ENCODE measurements around the gene RGMA. TPM values are rescaled to one million over a fixed set of nuclear protein-coding genes. Genes with fewer than 3 reads are reported as not detected.

Gene RGMA
- total RNA-seq, 1 donor from 2014 or later, result 6.1 TPM

DNA sequence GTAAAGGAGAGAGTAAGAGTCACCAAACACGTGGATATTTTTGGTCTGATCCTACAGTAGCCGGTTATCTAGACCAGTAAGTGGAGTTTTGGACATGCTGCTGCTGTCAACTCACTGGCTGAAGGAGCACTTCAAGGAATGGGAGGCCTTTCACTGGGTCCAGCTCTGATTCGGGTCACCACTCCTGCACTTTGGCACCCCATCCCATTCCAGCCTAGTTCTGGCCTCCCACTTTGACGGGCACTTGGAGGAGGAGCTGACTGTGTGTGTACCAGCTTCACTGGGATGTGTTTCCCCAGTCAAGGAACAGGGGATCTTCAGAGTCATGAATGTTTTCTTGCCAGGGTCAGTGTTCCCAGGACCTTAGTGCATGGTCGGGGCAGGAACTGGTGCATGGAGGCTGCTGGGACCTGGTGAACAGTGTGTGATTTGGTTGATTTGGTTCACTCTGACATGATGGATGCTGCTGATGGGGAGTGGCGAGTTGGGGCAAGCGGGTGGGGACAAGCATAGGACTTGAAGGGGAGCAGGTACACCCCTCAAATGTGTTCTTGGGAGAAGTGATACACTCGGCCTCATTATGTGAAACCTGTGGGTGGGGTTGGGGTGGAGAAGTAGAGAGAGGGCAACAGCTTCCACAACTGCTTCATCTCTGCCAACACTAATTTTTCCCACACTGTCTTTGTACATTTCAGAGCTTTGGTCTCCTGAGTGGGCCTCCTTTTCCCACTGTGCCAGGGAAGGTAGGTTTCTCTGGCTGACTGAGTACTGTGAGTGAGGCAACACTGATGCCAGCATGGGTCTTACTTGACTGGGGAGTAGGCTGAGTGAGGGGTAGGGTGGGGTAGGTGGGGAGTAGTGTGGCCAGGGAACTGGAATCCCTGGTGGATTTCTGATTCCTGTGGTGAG, 64.0 kb downstream of the RGMA start:
- DNase-seq (ENCODE audit: low spot score in 2 of 2) (no peak), FAIRE-seq (no peak)

DNA sequence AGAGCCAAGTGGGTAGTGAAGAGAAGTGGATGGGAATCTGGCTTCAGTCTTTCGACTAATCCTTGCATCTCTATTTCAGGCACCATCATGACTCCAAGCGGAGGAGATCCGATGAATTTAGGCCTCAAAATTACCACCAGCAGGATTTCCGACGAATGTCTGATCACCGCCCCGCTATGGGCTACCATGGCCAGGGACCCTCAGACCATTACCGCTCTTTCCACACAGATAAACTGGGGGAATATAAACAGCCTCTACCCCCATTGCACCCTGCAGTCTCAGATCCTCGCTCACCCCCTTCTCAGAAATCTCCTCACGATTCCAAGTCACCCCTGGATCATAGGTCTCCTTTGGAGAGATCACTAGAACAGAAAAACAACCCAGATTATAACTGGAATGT, 64.7 kb downstream of the RGMA start:
- no peak for FAIRE-seq
- DNase-seq (ENCODE audit: low spot score in 2 of 2), result no peak

DNA sequence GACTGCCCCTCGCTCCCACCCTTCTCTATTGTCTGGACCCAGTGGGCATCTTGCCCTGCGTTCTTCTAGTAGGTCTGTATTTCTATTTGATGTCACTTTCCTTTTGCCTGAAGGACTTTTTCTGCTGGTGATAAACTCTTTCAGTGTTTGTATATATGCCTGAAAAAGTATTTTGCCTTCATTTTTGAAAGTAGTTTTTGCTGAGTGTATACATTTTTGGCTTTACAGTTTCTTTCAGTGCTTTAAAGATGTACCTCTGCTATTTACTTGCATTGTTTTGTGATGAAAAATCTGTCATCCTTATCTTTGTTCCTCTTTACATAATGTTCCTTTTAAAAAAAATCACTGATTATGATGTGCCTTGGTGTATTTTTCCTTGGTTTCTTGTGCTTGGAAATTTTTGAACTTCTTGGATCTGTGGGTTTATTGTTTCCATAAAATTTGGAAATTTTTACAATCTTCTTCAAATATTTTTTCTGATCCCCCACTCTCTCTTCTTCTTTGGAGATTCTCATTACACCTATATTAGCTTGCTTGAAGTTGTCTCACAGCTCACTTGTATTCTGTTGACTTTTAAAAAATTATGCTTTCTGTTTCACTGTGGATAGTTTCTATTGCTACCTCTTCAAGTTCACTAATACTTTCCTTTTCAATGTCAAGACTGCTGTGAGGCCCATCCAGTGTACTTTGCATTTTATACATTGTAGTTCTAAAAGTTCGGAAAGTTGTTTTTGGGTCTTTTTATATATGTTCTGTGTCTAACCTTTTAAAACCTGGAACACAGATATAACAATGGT, 67.8 kb downstream of the RGMA start:
- DNase-seq (ENCODE audit: low spot score in 2 of 2) (no peak), FAIRE-seq (no peak)

DNA sequence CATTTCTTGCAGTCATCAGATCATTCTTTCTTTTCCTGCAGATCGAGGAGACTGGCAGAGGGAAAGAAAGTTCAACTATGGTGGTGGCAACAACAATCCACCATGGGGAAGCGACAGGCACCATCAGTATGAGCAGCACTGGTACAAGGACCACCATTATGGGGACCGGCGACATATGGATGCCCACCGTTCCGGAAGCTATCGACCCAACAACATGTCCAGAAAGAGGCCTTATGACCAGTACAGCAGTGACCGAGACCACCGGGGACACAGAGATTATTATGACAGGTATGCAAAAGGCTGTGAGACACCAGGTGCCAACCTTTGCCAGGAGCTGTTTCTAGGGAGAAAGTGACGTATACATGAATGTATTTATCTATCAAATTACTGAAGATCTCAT, 69.0 kb downstream of the RGMA start:
- DNase-seq (ENCODE audit: low spot score in 2 of 2), result no peak
- FAIRE-seq, result no peak

DNA sequence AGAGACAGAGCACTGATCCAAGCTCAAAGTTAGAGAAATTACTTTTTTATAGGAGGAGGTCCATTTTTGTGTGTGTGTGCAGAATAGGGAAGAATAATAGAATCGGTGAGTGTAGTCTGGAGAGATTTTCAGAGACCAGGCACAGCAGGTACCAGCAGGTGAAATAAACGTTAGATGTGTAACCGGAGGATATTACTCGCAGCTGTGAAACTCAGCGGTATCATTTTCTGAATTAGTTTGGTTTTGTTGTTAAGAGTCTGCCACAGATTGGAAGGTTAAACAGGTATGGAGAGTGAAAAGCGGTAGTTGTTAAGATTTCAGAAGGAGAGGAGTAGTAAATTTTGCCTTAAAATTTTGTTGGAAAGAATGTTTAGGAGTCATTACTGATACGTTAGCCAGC, 69.9 kb downstream of the RGMA start:
- DNase-seq (ENCODE audit: low spot score in 2 of 2), result no peak
- no peak for FAIRE-seq

DNA sequence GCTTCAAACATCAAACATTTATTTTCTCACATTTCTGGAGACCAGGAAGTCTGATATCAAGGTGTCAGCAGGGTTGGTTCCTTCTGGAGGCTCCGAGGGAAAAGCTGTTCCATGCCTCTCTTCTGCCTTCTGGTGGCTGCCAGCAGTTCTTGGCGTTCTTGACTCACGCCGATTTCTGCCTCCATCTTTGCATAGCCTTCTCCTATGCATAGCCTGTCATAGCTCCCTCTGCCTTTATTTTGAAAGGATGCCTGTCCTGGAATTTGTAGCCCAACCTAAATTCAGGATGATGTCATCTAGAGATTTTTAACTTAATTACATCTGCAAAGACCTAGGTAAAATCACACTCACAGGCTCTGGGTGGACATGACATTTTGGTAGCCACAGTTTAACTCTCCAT, 70.4 kb downstream of the RGMA start:
- FAIRE-seq (no peak), DNase-seq (ENCODE audit: low spot score in 2 of 2) (no peak)

DNA sequence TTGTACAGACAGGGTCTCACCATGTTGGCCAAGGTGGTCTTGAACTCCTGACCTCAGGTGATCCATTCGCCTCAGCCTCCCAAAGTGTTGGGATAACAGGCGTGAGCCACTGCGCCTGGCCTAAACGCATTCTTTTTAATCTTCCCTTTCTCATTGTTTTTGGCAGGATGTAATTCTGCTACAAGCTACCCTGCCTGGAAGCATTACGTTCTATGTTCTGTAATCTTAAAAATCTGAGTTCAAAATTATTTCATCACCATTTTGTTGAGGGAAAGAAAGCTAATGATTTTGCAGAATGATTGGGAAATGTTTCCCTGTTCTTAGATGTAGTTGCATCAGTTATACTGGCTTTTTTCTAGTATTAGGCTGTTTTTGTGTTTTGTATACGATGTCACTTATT, 71.5 kb downstream of the RGMA start:
- DNase-seq (ENCODE audit: low spot score in 2 of 2), result no peak
- FAIRE-seq, result no peak

DNA sequence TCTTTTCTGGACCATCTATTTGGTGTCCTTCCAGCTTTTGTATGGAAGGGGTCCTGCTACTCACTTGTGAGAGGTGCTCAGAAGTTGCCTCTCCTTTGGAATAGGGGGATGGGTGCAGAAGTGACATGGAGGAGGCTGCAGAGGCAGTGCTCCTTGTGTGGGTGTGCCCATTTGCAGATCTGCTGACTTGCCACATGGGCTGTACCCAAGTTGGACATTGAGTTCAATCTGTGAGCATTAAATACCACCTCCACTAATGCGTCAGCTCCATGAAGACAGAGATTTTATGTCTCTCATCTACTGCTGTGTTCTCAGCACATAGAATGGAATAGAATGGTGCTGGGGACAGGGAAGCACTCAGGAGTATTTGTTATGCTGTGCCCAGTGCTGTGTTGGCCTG, 76.2 kb downstream of the RGMA start:
- no peak for FAIRE-seq
- no peak for DNase-seq (ENCODE audit: low spot score in 2 of 2)

DNA sequence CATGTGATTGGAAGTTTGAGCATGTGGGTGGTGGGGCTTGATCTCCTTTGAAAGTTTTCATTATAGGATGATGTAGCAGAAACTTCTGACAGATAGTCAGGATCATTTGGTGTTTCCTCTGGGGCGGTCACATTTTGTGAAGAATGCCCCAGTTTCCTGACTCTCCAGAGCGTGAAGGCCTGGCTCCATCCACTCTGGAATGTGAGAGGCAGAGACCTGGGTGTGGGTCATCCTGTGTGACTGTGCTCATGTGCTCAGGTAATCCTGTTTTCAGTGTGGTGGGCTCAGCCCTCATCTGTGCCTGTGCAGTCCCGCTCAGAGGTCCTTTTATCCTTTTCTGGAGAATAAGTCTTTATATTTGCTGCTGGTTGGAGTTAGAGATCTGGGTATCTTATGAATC, 81.0 kb downstream of the RGMA start:
- FAIRE-seq (no peak), DNase-seq (ENCODE audit: low spot score in 2 of 2) (no peak)

DNA sequence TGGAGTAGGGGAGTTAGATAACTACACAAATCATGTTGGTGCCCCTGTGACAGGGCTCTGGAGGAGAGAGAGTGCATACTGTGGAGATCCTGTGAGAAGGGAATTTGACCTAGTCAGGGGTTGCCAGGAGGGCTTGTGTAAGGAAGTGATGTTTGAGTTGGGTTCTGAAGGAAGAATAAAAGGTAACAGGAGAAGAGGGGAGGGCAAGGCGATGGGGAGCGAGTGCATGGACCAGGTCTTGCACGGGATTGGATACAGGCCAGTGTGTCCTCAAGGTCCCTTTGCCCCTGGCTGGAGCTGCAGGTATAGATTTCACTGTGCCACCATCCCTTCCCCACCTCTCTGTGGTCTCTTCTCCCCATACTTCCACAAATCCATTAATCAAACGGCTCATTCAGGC, 83.9 kb downstream of the RGMA start:
- no peak for FAIRE-seq
- DNase-seq (ENCODE audit: low spot score in 2 of 2), result no peak

DNA sequence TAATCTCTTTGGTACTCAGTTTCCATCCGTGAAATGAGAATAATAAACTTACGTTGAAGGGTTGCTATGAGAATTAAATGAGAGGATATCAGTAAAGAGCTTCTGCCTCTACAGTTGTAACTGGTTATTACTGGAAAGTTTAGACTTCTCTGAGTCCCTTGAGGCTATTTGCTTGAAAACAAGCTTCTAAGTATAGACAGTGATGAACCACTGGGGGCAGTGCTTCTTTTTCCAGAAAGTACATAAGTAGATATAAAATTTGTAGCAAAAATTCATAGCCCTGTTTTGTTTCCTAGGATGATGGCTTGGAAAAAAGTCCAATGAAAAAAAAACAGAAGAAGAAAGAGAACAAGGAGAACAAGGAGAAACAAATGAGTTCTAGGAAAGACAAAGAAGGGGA, 87.1 kb downstream of the RGMA start:
- no peak for DNase-seq (ENCODE audit: low spot score in 2 of 2)
- FAIRE-seq, result no peak

DNA sequence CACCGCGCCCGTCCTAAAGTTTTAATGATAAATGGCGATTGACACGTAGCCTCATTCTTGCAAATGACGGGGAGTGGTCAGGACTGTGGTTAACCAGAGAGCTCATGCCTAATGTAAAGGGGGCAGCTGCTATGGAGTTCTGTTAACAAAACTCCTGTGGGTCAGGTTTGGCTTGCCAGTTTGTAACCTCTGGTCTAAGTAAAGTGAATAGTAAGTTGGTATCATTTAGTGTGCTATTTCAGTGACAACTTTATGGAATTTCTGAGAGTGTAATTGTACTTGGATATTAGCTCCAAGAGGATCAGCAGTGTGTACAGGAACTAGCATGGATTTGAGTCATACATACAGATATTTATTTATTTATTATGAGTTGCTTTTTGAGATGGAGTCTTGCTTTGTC, 87.9 kb downstream of the RGMA start:
- no peak for DNase-seq (ENCODE audit: low spot score in 2 of 2)
- FAIRE-seq, result no peak

DNA sequence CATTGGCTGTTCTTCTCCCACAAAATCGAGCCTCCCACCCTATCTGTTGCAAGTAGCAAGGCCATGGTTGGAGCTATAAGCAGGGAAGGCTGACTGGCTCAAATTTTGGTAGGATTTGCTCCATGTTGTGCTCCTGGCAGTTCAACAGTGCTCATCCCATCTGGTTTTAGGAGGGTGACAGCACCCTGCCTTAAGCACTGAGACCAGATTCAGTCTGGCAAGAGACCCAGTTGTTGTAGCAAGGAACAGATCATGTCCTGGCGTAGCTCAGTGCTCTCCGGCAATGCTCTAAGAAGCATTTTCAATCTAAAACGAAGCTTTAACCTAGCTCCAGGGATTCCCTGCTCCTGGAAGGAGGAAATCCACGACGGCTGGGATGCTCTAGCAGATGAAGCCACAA, 91.2 kb downstream of the RGMA start:
- FAIRE-seq, result no peak

DNA sequence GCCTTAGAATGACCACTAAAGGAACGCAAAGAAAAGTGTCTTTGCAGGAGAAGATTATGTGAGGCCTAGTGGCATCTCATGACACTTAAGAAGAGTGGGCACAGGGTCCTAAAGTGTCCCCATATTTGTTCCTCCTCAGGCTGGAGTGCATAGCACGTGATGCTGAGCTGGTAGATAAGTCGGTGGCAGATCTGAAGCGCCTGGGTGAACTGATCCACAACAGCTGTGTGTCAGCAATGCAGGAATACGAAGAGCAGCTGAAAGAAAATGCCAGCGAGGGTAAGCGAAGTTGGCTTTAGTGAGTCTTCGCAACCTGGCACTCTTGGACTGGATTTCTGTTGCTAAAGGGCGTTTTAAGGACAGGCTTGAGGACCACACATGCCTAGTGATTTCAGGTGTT, 96.3 kb downstream of the RGMA start:
- DNase-seq (ENCODE audit: low spot score in 2 of 2) (no peak), FAIRE-seq (no peak)

More for the DNA sequence above, 91.2 kb downstream of the RGMA start:
- DNase-seq (ENCODE audit: low spot score in 2 of 2), result no peak

DNA sequence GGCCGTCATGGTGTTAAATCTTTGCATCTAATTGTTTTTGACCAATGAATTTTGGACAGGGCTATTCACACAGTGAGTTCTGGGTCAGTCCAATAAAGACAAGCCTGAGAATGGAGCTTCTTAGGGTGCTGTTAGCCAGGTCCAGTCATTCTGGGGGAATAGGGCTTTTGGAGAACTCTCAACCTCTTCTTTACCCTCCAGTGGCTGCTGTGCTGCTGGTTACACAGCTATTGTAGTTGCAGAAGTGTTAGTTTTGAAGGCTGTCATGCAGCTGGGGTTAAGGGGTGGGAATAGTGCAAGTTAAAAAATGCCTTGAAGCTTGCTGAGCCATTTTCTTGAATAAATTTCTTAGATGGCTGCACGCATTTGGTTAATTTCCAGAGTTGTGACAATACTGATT, 99.0 kb downstream of the RGMA start:
- DNase-seq (ENCODE audit: low spot score in 2 of 2) (no peak), FAIRE-seq (no peak)

DNA sequence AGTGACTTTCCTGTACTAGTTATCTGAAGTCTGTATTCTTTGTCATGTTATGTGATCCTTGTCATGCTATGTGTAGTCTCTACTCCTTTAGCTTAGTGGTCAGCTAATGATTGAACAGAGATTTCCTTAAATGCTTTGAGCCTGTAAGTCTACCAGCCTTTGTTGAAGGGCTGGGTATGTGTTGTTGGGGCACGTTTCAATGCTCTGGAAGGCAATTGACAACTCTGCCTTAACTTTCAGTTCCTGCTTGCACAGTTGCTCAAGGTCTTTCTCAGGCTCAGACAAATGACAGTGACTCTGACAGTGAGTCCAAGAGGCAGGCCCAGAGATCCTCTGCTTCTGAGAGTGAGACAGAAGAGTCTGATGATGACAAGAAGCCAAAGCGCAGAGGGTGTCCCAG, 99.5 kb downstream of the RGMA start:
- no peak for DNase-seq (ENCODE audit: low spot score in 2 of 2)
- no peak for FAIRE-seq

Other genes starting within 250 kb of the RGMA start
- 108 TPM for gene CHD2, start 188.9 kb downstream of the RGMA start, total RNA-seq